ENCODE data around the gene ARHGAP8.

- no peak for TF ChIP-seq SPI1 (IDR thresholded peaks at IDR 0.05; ENCODE audit: borderline replicate concordance, insufficient read depth, low read depth, low read length)
- no peak for TF ChIP-seq ZZZ3 (IDR thresholded peaks at IDR 0.05; ENCODE audit: control insufficient read depth, insufficient read length, low read depth)
- TF ChIP-seq PAX5 (IDR thresholded peaks at IDR 0.05; ENCODE audit: borderline replicate concordance, low read depth, low read length), result no peak
- TF ChIP-seq ZBTB4 (CRISPR knock-in tag; IDR thresholded peaks at IDR 0.05), result no peak
- TF ChIP-seq CHD2 (IDR thresholded peaks at IDR 0.05; ENCODE audit: borderline replicate concordance, low read depth, low read length), result no peak
- TF ChIP-seq RUNX3 (IDR thresholded peaks at IDR 0.05; ENCODE audit: low read length), result no peak
- TF ChIP-seq, protein P1, sequence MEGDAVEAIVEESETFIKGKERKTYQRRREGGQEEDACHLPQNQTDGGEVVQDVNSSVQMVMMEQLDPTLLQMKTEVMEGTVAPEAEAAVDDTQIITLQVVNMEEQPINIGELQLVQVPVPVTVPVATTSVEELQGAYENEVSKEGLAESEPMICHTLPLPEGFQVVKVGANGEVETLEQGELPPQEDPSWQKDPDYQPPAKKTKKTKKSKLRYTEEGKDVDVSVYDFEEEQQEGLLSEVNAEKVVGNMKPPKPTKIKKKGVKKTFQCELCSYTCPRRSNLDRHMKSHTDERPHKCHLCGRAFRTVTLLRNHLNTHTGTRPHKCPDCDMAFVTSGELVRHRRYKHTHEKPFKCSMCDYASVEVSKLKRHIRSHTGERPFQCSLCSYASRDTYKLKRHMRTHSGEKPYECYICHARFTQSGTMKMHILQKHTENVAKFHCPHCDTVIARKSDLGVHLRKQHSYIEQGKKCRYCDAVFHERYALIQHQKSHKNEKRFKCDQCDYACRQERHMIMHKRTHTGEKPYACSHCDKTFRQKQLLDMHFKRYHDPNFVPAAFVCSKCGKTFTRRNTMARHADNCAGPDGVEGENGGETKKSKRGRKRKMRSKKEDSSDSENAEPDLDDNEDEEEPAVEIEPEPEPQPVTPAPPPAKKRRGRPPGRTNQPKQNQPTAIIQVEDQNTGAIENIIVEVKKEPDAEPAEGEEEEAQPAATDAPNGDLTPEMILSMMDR (IDR thresholded peaks at IDR 0.05 in 2 of 3, conservative IDR thresholded peaks at IDR 0.05 in 1 of 3; ENCODE audit: control insufficient read depth in 2 of 3, extremely low read depth in 1 of 3, insufficient read depth in 1 of 3, low read depth in 3 of 3, low read length in 3 of 3), result no peak
- no peak for TF ChIP-seq BCL11A (IDR thresholded peaks at IDR 0.05; ENCODE audit: low read depth, low read length)
- TF ChIP-seq POLR2A (IDR thresholded peaks at IDR 0.05; ENCODE audit: low read depth, low read length), result no peak
- TF ChIP-seq YY1 (IDR thresholded peaks at IDR 0.05; ENCODE audit: low read depth, low read length), result no peak
- no peak for TF ChIP-seq RAD51 (IDR thresholded peaks at IDR 0.05)
Measured at GRCh38 chr22:44743804-44744211, 8.6 kb upstream of the ARHGAP8 start.

Data from GM12878 (cell line).